ENCODE data around the gene ST7L.

DNA sequence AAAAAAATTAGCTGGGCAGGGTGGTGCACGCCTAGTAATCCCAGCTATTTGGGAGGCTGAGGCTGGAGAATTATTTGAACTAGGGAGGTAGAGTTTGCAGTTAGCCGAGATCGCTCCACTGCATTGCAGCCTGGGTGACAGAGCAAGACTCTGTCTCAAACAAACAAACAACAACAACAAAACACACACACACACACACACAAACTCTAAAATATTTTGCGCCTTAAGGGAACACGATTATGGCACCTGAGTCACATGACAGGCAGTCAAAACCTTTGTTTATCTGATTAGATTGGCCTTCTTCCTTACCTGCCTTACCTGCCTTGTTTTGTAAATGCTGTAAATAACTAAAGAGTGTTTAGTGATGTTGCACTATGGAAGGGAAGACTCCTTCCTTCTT, 130.8 kb downstream of the ST7L start:
- TF ChIP-seq, protein P1, sequence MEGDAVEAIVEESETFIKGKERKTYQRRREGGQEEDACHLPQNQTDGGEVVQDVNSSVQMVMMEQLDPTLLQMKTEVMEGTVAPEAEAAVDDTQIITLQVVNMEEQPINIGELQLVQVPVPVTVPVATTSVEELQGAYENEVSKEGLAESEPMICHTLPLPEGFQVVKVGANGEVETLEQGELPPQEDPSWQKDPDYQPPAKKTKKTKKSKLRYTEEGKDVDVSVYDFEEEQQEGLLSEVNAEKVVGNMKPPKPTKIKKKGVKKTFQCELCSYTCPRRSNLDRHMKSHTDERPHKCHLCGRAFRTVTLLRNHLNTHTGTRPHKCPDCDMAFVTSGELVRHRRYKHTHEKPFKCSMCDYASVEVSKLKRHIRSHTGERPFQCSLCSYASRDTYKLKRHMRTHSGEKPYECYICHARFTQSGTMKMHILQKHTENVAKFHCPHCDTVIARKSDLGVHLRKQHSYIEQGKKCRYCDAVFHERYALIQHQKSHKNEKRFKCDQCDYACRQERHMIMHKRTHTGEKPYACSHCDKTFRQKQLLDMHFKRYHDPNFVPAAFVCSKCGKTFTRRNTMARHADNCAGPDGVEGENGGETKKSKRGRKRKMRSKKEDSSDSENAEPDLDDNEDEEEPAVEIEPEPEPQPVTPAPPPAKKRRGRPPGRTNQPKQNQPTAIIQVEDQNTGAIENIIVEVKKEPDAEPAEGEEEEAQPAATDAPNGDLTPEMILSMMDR (IDR thresholded peaks at IDR 0.05): no peak
- TF ChIP-seq POLR2A (IDR thresholded peaks at IDR 0.05): no peak
